Immature natural killer cell (primary cell): ENCODE measurements around the gene CXorf49B. TPM values are rescaled to one million over a fixed set of nuclear protein-coding genes. Genes with fewer than 3 reads are reported as not detected.
"Not testable (repeated sequence)": the region's sequence is repeated elsewhere in the genome, so short reads cannot be mapped to it uniquely, and the experiment has no call there.

ENCODE experiments used
- DNase-seq, 3 donors: peaks; one replicate each; pipeline ENCODE4 v3.0.0; 2022; ENCODE audit warnings: mixed read lengths in 1 of 3
- H3K27ac Mint-ChIP-seq, 6 donors: one replicate each; pipeline ENCODE4 v1.8.0; 2020; ENCODE audit warnings: mixed read lengths in 6 of 6, mild to moderate bottlenecking in 5 of 6, inconsistent platforms in 4 of 6, moderate library complexity in 3 of 6
- H3K27me3 Mint-ChIP-seq, 3 donors: one replicate each; pipeline ENCODE4 v1.8.0; 2020 to 2021; ENCODE audit warnings: low read depth in 3 of 3, mild to moderate bottlenecking in 3 of 3, mixed read lengths in 3 of 3, moderate library complexity in 3 of 3, inconsistent platforms in 1 of 3
- H3K36me3 Mint-ChIP-seq, 3 donors: one replicate each; pipeline ENCODE4 v1.8.0; 2020; ENCODE audit warnings: mixed read lengths in 3 of 3, inconsistent platforms in 2 of 3, mild to moderate bottlenecking in 2 of 3
- H3K4me1 Mint-ChIP-seq, 2 donors: one replicate each; pipeline ENCODE4 v1.8.0; 2020; ENCODE audit warnings: inconsistent platforms in 2 of 2, mild to moderate bottlenecking in 2 of 2, mixed read lengths in 2 of 2, moderate library complexity in 1 of 2
- H3K4me3 Mint-ChIP-seq, 5 donors: one replicate each; pipeline ENCODE4 v1.8.0; 2020; ENCODE audit warnings: mild to moderate bottlenecking in 5 of 5, mixed read lengths in 5 of 5, inconsistent platforms in 3 of 5, moderate library complexity in 3 of 5
- H3K9me3 Mint-ChIP-seq, 6 donors: one replicate each; pipeline ENCODE4 v1.8.0; 2020; ENCODE audit warnings: mild to moderate bottlenecking in 6 of 6, mixed read lengths in 6 of 6, inconsistent platforms in 4 of 6, moderate library complexity in 3 of 6
- polyA plus RNA-seq, 3 donors: library from polyadenylated mRNA; unstranded; fragments of 300-500 nt; fragmentation: Illumina TruSeq; gene quantifications; one replicate each; pipeline ENCODE4 v1.2.3, GENCODE V29; 2021

Gene CXorf49B
- polyA plus RNA-seq, 3 donors from 2014 or later: not detected

DNA sequence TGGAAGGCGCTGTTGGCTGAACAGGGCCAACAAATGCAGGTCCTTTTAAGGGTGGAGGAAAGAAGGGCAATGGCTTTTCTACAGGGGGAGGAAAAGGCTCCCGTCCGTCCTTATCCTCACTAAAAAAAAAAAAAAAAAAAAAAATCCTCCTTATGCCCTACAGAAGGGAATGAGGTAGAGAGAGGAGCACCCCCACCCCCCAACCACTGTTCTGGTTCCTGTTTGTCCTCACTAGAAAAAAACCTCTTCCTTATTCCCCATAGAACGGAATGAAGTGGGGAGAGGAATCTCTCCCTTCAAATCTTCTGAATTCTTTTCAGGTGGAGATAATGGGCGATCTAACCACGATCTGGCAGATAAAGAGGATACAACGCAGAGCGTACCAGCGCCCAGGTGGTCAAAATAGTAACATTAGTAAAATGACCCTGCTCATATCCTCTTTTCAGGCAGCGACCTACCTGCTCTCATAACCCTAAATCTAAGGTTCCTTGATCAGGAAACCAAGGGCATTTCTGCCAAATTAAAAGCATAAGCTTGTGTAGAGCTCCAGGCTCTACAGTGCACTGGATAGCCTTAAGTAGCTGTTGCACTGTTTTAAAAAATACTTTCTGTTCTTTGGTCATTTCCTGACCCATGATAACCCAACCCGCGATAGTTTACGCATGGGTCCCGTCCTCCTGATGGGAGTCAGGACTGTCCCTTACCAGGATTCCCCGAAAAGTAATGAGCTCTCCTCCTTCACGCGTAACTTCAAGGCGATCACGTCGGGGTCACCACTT lies 20.6 kb downstream of the CXorf49B start:
- H3K9me3 Mint-ChIP-seq, H3K4me3 Mint-ChIP-seq, H3K36me3 Mint-ChIP-seq: not testable (repeated sequence)

DNA sequence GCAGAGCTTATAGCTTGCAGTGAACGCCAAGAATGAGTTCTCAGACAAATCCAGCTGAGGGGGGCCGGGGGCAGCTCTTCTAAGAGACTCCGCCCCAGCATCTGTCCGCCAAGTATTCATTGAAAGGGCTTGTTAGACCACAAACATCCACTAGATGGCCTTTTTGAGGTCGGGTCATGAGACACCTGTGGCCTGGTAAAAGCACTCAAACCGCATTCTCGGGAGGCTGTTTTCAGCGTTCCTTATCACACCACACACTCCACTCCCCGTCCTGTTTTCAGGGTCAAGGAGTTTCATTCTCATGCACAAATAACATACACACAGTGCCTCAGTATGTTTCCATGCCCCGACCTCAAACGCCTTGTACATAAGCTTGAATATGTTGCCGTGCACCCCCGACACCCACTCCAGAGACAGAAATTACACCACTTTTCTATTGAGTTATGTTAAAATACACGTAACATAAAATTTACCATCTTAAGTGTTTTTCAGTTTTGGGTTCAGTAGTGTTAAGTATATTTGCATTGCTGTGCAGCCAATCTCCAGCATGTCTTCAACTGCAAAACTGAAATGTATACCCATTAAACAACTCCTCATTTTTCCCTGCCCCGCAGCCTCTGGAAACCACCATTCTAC lies 21.3 kb downstream of the CXorf49B start:
- not testable (repeated sequence) for H3K27ac Mint-ChIP-seq, H3K36me3 Mint-ChIP-seq, H3K4me3 Mint-ChIP-seq, H3K27me3 Mint-ChIP-seq, H3K9me3 Mint-ChIP-seq, H3K4me1 Mint-ChIP-seq, DNase-seq

More for the DNA sequence above, 20.6 kb downstream of the CXorf49B start:
- not testable (repeated sequence) for H3K4me1 Mint-ChIP-seq, H3K27ac Mint-ChIP-seq, DNase-seq, H3K27me3 Mint-ChIP-seq

DNA sequence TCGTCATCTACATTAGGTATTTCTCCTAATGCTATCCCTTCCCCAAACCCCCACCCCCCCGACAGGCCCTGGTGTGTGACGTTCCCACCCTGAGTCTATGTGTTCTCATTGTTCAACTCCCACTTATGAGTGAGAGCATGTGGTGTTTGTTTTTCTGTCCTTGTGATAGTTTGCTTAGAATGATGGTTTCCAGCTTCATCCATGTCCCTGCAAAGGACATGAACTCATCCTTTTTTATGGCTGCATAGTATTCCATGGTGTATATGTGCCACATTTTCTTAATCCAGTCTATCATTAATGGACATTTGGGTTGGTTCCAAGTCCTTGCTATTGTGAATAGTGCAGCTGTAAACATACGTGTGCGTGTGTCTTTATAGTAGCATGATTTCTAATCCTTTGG lies 43.3 kb downstream of the CXorf49B start:
- H3K4me1 Mint-ChIP-seq, H3K9me3 Mint-ChIP-seq, H3K4me3 Mint-ChIP-seq, H3K36me3 Mint-ChIP-seq, H3K27ac Mint-ChIP-seq, DNase-seq: not testable (repeated sequence)
- peaks cover 6 to 20% (median 7%) of the 10 kb centered on the region in 3 donors for H3K27me3 Mint-ChIP-seq

DNA sequence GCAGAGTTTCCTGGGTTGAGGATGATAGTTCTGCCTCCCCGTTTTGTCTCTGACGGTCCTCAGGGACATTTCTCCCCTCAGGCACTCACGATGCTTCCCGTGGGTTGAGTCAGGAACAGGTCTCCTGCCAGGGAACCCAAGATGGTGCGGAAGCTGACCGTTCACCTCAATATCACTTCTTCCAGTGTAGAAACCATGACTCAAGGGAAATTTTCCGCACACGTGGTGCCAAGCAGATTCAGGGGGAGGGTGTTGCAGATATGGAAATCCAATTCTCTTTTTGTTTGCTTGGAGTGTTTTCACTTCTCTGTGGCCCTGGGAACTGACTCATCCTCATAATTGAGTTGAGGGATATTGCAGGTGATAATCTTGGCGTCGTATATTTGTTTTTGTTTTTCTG lies 46.7 kb downstream of the CXorf49B start:
- no peaks in the 10 kb centered on the region for H3K36me3 Mint-ChIP-seq
- no peak overlapping the region for H3K27ac Mint-ChIP-seq
- peaks cover 6 to 30% (median 7%) of the 10 kb centered on the region in 3 donors for H3K27me3 Mint-ChIP-seq
- H3K4me1 Mint-ChIP-seq: no peaks in the 10 kb centered on the region
- DNase-seq: no peak
- H3K9me3 Mint-ChIP-seq: no peaks in the 10 kb centered on the region
- no peak overlapping the region for H3K4me3 Mint-ChIP-seq

DNA sequence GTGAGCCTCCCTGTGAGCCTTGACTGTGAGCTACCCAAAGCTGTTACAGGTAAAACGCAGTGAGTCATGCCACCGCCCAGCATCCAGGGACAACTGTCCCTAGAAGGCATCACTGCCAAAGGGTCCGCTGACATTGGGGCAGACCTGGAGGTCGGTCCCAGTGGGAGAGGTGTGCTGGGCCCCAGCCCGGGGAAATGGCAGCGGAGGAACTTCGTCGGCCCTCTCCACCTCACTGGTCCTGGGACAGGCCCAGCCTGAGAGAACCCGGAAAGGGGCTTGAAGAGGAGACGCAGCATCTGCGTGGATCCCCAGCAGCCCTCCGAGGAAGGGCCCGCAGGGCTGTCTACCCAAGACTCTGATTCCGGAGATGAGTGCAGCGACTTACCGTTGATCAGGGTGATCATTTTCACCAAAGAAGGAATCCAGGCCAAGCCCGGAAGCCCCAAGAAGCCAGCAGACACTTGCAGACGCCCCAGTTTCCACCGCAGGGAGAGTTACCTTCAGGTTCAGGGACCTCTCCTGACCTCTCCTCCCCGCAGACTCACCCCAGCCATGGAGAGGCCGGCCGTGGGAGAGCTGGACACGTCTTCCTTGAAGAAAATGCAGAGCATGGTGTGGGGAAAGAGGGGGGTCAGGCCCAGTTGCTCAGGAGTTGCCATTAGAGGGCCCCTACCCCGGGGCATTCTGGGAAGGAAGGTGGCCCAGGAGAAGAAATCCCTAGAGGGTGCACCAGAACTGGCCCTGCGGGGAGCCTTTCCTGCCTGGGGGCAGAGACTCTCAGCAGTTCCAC lies 51.2 kb downstream of the CXorf49B start:
- H3K27ac Mint-ChIP-seq: no peak overlapping the region
- H3K27me3 Mint-ChIP-seq: peaks cover 0 to 18% (median 6%) of the 10 kb centered on the region in 3 donors
- H3K4me1 Mint-ChIP-seq: no peaks in the 10 kb centered on the region
- DNase-seq: no peak
- no peaks in the 10 kb centered on the region for H3K9me3 Mint-ChIP-seq
- no peak overlapping the region for H3K4me3 Mint-ChIP-seq
- H3K36me3 Mint-ChIP-seq: peaks cover 0 to 3% (median 0%) of the 10 kb centered on the region in 3 donors

DNA sequence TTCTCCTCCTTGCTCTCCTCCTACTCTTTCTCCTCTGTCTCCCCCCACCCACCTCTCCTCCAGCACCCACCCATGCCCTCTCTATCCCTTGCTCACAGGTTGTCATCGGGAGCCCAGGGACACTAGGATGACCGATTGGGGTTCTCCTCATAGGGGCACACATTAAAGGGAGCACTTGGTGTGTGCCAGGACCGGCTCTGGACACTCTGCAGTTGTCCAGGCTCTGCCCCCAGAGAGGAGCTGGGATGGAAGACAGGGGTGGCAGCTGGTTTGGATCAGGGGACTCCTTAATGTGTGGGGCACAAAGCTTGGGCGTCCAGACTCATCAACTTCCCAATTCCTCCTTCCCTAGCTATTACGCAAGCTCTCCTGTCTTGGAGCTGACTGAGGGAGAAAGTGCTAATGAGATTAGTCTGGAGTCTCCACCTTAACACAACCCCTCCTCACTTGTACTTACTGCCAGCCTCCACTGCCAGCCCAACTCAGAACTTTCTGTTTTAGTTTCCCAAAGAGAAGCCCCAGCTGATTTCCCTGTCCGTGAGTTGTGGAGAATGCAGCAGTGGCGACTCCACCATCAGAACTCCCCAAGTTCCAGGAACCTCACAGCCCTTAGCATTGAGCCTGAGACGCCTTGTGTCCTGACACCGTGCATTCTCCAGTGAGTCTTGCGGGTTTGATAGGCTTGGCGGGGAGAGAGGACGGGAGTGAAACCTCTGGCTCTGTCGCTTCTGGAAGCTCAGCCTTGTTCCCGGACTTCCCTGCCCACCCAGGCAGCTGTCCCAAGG lies 52.2 kb downstream of the CXorf49B start:
- Mint-ChIP-seq H3K27ac (no peak overlapping the region), H3K36me3 (peaks cover 0 to 3% (median 0%) of the 10 kb centered on the region in 3 donors), H3K4me3 (no peak overlapping the region), H3K27me3 (peaks cover 0 to 14% (median 6%) of the 10 kb centered on the region in 3 donors), H3K9me3 (peaks cover 0 to 4% (median 0%) of the 10 kb centered on the region in 6 donors), H3K4me1 (no peaks in the 10 kb centered on the region)
- DNase-seq: no peak

DNA sequence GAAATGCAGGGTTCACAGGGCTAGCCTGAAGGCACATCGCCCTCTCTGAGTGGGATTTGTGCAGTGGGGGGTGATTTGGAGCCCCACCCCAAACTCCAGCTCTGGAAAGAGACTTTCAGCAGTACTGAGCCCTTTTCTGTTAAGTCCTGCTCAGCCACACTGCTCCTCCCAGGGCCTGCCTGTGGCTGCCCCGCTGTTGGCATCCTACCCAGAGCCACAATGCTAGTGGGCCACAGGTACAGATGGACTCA lies 52.7 kb downstream of the CXorf49B start:
- H3K27me3 Mint-ChIP-seq: peaks cover 0 to 14% (median 6%) of the 10 kb centered on the region in 3 donors

More for the DNA sequence above, 52.7 kb downstream of the CXorf49B start:
- H3K9me3 Mint-ChIP-seq: peaks cover 0 to 4% (median 0%) of the 10 kb centered on the region in 6 donors
- no peak overlapping the region for H3K27ac Mint-ChIP-seq
- H3K4me1 Mint-ChIP-seq: no peaks in the 10 kb centered on the region
- no peak for DNase-seq
- H3K36me3 Mint-ChIP-seq: peaks cover 0 to 3% (median 0%) of the 10 kb centered on the region in 3 donors
- no peak overlapping the region for H3K4me3 Mint-ChIP-seq

Other genes with a start within 250 kb of the CXorf49B start
- gene OGT, start 230.2 kb upstream of the CXorf49B start, polyA plus RNA-seq: 10 to 100 TPM; 26.4 to 35.5 (median 28.7) TPM
- gene GCNA, start 184.9 kb upstream of the CXorf49B start, polyA plus RNA-seq: 1 to 10 TPM in 2 of 3 donors, under 1 TPM in 1; 0.63 to 1.8 (median 1.3) TPM
- 100 to 1,000 TPM in 1 of 3 donors, 10 to 100 TPM in 2; 31.1 to 108 (median 34.3) TPM for gene CXCR3, start 144.8 kb upstream of the CXorf49B start, polyA plus RNA-seq
- not detected for gene CXorf49, start 45.1 kb upstream of the CXorf49B start, polyA plus RNA-seq
- gene NHSL2, start 147.5 kb downstream of the CXorf49B start, polyA plus RNA-seq: 10 to 100 TPM; 10.2 to 29.0 (median 10.6) TPM